Posterior vena cava (tissue), 2 donors: ENCODE measurements around the gene IL1B. TPM values are rescaled to one million over a fixed set of nuclear protein-coding genes. Genes with fewer than 3 reads are reported as not detected.

Source experiments
- DNase-seq: peaks from one replicate; pipeline ENCODE4 v3.0.0-alpha.2; 2020; ENCODE audit warnings: low spot score
- intact Hi-C, 2 donors: fragments of 100-400 bp; cut with DNase I; formaldehyde crosslinking; loops; one replicate each; pipeline versions ENCODE4 v1.14.1 to v1.14.2; 2022 to 2023
- total RNA-seq, 2 donors: library from RNA; stranded (reverse); fragmentation: NEBNext Ultra II Directional; extraction: Animal tissue kit (Norgen Biotek cat#: 25700); gene quantifications; one replicate each; pipeline ENCODE4 v1.2.1, GENCODE V29; 2021
- donor health status: DM: yes; HTN: yes; CAD: no.
- donor health status: DM: yes; HTN: yes; CAD: no.

IL1B gene
- total RNA-seq, 2 donors from 2014 or later, result 1.0 to 1.1 TPM

DNA sequence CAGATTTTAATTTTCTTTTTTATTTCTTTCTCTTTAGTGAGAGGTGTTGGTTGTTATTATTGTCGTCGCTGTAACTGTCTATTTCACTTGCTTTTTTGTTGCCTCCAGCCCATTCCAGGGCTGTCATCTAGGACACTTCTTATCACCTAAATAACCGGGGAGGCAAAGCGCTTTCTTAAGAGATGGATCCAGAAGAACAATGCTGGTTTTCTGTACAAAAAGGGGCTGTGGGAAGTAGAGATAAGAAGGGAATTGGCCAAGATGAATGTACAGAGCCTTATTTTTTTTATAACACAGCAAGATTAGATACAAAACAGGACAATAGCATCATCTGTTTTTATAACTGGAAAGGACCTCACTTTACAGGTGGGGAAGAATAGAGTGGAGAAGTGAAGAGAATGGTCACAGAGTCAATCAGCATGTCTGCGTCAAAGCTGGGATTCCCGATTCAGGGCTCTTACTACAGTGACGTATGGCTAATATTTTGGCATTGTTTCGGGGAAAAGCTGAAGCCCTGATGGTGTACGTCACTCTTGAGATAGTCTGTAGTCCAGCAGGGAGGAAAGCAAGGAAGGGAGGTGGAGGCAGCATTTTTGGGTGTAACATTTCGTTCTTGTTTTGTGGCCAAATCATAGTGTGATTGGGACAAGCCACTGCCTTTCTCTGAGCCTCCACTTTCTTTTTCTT lies 23.2 kb downstream of the IL1B start:
- intact Hi-C loops, result no loop called here
- no peak for DNase-seq

GRCh38 chr2:112812318-112813267 lies 24.0 kb downstream of the IL1B start:
- no peak for DNase-seq
- intact Hi-C loops, result no loop called here

- no peak for DNase-seq
- intact Hi-C loops, result no loop called here
Measured at GRCh38 chr2:112811841-112812306, 24.7 kb downstream of the IL1B start.

DNA sequence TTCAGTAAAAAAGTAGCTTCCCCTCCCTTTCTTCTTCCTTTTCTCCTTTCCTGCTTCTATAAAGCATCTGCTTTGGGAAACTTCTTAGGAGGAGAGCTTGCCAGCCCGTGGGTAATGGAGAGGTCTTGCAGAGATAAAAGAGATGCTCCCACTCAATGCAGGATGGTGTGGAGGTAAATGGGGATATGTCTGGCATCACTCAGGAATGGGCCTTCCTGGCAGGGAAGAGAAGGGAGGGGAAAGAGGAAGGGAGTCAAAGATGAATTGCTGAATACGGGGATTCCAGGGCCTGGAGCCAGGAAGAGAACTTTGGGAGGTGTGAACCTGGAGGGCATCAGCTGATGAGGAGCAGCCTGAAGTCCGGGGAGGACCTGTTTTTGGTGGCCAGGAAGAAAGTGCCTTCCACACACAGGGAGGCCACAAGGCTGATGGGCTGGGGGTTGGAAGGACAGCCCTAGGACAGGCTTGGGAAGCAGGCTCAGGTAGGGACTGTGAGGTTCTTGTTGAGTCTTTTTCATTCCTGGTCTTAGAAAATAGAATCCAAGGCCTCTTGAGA lies 25.2 kb downstream of the IL1B start:
- no peak for DNase-seq
- intact Hi-C loops, result no loop called here

GRCh38 chr2:112809112-112809511 lies 27.5 kb downstream of the IL1B start:
- DNase-seq, result no peak
- intact Hi-C loops, result no loop called here

DNA sequence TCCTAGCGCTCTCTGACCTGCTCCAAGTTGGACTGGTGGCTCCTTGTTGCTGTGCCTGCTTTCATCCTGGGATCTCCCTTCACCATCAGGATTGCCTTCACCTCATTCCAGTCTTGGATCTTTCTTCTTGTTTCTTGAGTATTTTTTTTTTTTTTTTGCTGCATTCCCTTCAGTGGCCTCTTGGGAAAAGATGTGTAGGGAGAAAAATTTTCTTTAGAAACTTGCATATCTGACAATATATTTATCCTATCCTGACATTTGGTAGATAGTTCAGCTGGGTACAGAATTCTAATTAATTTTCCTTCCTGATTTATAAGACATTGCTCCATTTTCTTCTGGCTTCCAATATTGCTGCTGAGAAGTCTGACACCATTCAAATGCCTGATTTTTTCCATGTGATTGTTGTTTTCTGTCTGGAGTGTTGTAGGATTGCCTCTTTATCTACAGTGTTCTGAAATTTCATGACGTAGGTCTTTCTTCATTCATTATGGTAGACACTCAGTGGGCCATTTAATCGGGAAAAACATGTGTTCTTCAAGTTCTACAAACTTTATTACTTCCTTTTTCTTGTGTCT lies 29.3 kb downstream of the IL1B start:
- DNase-seq, result no peak
- intact Hi-C loops, result no loop called here

DNA sequence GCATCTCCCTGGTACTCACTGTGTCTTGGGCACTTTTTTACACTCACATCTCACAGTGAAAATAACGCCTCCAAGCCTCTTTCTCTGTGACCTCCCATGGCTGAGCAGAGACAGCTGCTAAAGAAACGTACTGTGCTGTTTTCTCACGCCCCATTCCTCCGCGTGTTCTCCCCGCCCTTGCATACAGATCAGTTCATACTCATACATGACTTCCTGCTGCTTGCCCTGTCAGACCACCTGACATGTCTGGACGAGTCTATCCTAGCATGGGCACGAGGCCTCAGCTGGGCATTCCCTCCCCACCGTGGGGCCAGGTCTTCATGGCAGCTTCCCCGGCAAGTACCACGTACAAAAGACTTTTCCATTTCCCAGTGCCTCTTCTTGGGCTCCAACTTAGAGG lies 31.0 kb downstream of the IL1B start:
- no peak for DNase-seq
- intact Hi-C loops, result no loop called here

DNA sequence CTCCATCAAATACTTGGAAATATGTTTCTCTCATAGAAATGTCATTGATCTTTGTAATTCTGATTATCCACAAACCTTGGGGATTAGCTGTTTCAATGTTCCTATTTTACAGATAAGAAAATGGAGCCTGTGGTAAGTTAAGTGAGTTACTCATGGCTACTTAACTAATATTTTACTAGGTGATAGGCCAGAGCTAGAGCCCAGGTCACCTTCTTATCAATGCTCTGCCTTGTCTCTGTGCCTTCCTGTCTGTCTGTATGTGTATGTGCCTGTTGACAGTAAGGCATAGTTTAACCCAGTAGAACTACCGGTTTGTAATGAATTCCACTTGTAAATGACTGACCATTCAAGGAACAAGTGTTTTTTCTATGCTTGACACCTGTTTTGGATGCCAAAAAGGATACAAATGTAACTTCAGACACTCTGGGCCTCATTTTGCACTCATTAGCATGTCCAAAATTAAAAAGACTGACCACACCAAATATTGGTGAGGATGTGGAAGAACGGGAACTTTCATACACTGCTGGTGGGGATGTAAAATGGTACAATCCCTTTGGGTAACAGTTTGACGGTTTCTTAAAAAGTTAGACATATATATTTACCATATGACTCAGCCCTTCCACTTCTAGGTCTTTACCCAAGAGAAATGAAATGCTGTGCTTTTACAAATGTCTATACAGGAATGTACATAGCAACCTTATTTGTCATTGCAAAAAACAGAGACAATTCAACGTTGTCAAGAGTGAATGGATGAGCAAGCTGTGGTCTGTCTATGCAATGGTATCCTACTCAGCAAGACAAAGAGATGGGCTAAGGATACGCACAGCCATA lies 32.7 kb downstream of the IL1B start:
- DNase-seq, result no peak
- intact Hi-C loops, result no loop called here

GRCh38 chr2:112800881-112801583 lies 35.5 kb downstream of the IL1B start:
- intact Hi-C loops, result no loop called here
- DNase-seq, result no peak

- DNase-seq, result no peak
- intact Hi-C loops, result no loop called here
Measured at GRCh38 chr2:112798979-112799975, 37.3 kb downstream of the IL1B start.

DNA sequence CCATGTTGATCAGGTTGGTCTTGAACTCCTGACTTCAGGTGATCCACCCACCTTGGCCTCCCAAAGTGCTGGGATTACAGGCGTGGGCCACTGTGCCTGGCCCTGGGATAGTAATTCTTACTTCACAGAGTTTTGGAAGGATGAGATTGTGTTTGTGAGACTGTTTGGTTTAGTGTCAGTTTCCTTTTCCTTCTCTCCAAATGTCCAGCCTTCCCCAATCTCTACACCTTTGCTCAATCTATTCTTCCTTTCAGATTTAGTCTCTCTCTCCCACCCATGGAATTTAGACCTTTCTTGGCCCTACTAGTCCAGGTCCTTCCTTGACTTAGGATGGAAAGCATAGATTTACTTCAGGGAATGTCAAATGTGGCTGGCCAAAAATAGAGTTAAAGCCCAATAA lies 40.1 kb downstream of the IL1B start:
- intact Hi-C loops, result no loop called here

GRCh38 chr2:112795774-112796173 lies 40.8 kb downstream of the IL1B start:
- DNase-seq, result no peak
- intact Hi-C loops, result no loop called here

More for the DNA sequence above, 40.1 kb downstream of the IL1B start:
- no peak for DNase-seq

- DNase-seq, result no peak
- intact Hi-C loops, result no loop called here
Measured at GRCh38 chr2:112794841-112795240, 41.7 kb downstream of the IL1B start.

- intact Hi-C loops, result no loop called here
- DNase-seq, result peak; percentile 85
Measured at GRCh38 chr2:112794131-112794733, 42.3 kb downstream of the IL1B start.

GRCh38 chr2:112793449-112793978 lies 43.1 kb downstream of the IL1B start:
- no peak for DNase-seq
- intact Hi-C loops, result no loop called here

DNA sequence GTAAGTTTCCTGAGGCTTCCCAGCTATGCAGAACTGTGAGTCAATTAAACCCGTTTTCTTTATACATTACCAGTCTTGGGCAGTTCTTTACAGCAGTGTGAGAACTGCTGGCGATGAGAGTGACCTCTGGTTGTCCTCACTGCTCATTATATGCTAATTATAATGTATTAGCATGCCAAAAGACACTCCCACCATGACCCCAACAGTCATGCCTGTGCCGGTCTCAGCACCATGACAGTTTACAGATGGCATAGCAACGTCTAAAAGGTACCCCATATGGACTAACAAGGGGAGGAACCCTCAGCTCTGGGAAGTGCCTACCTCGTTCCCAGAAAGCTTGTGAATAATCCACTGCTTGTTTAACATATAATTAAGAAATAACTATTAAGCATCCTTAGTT lies 44.2 kb downstream of the IL1B start:
- no peak for DNase-seq
- intact Hi-C loops, result no loop called here
